GM19023 (cell line): ENCODE data around the gene CTDSP2.
"Not testable (repeated sequence)": the region's sequence is repeated elsewhere in the genome, so short reads cannot be mapped to it uniquely, and the experiment has no call there.

Experiments
- ATAC-seq: cut with Tn5 transposase; IDR thresholded peaks from one replicate; pipeline ENCODE4 v1.9.1; 2021; ENCODE audit warnings: mild to moderate bottlenecking, moderate library complexity; ENCODE audit not compliant: unreplicated experiment

CTDSP2 gene, protein sequence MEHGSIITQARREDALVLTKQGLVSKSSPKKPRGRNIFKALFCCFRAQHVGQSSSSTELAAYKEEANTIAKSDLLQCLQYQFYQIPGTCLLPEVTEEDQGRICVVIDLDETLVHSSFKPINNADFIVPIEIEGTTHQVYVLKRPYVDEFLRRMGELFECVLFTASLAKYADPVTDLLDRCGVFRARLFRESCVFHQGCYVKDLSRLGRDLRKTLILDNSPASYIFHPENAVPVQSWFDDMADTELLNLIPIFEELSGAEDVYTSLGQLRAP

DNA sequence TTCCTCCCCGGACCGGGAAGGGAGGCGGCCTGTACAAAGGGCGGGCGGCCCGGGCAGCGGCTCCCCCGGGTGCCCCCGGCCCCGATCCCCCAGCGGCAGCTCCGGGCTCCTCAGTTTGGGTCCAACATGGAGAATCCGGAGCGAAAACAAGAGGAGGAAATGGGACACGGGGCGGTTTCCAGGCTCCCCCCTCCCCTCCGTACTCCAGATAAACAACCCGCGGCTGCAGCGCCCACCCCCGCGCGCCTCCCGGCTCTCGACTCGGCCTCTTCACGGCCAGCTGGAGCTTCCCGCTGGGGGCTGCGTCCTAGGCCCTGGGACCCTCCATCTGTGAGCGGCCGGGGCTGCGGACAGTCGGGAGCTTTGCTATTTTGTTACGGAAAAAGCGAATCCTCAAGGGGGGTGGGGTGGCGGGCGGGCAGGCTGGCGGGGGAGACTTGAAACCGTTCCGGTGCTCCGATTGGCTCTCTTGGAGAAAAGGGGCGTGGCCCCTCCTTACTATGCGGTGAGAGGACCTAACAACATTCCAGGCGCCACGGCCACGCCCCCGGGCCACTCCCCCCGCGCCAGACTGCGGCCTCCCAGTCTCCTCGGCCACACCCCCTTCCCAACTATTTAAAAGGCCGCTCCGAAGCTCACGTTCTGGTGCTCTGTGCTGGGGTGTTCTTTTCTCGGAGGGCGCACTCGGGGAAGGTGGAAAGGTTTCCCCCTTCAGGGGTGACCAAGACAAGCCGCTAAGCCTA is at the start of gene CTDSP2:
Gene CTDSP2 (minus strand): TSS at position 153 of the 743 bp plus-strand sequence. CDS start 294 bp downstream, outside the sequence.
- peak; percentile 46 for ATAC-seq

DNA sequence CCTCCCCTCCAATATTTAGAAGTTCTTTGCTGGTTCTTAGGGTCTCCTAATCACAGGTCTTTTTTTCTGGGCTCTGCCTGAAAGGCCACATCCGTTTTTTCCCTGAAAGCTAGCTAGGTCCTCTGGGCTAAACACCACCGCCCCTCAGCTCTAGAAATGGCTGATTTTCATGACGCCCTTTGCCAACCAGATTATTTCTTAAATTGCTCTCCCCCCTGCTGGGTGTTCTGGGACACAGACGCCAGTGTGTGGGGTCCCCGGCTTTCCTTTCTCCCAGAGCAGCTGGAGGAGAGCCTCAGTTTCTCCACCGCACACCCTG is 49.5 kb upstream of the CTDSP2 start:
- no peak for ATAC-seq

DNA sequence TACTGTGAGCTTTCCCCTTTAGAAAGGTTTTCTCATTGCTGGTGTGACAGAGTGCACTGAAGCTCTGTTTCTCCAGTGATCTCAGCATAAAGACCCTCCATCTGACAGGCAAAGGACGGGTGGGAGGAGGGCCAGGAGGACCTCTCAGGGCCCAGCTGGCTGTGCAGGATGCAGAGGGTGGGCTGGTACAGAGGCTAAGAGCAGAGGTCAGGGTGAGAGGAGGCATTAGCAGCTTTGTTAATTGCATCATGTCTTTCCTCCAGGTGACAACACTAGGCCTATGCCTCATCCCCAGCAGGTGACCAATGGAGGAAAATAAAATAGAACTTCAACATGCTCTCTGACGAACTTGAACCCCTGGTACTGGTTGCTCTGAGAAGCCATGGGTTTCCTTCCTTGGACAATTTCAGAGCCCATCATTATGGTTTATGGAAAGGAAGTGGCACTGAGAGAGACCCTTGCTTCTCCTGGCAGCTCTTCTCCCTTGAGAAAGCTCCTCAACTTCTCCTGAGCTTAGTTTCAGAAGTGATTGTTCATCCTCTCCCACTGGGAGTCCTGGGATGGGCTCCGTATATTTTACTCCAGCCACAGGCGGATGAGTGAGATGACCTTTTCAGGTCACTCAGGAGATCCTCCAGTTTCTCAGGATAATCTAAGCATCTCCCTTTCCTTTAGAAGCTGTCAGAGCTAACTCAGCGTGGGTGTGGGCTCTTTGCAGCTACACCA is 49.0 kb upstream of the CTDSP2 start:
- ATAC-seq: no peak

DNA sequence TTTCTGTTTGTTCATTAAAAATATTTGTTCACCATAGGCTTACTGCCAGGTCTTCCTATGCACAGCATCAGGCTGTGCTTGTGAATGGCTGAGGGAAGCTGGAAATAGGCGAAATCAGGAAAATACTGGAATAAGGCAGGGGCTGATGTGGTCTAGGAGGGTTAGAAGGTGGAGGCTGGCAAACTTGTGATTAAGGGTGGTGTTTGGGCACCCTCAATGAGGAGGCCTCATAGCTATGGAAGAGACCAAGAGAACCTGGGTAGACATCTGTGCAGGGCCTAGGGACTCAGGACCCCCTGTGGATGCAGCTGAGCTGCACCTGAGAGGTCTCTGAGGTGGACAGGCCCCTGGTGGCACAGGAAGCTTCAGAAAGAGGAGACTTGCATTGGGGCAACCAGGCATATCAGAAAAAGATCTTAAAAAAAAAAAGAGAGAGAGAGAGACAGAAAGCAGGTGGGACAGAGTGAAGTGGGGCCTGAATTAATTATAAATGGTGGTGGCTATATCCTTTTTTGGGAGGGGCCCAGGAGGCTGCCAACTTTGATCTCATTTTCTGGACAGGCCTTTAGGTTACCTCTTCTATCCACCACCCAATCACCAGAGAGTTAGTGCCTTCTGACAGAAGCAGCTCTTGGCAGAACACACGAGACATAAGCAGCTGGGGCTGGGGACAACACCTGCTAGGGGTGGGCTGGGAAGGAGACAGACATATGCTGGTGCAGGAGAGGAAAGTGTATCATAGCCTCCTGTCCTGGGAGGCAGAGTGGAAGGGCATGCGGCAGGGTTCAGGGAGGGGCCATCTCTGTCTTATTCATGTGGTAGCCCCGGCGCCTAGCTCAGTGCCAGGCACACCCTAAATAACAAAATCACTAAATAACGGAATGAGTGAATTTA is 48.1 kb upstream of the CTDSP2 start:
- no peak for ATAC-seq

DNA sequence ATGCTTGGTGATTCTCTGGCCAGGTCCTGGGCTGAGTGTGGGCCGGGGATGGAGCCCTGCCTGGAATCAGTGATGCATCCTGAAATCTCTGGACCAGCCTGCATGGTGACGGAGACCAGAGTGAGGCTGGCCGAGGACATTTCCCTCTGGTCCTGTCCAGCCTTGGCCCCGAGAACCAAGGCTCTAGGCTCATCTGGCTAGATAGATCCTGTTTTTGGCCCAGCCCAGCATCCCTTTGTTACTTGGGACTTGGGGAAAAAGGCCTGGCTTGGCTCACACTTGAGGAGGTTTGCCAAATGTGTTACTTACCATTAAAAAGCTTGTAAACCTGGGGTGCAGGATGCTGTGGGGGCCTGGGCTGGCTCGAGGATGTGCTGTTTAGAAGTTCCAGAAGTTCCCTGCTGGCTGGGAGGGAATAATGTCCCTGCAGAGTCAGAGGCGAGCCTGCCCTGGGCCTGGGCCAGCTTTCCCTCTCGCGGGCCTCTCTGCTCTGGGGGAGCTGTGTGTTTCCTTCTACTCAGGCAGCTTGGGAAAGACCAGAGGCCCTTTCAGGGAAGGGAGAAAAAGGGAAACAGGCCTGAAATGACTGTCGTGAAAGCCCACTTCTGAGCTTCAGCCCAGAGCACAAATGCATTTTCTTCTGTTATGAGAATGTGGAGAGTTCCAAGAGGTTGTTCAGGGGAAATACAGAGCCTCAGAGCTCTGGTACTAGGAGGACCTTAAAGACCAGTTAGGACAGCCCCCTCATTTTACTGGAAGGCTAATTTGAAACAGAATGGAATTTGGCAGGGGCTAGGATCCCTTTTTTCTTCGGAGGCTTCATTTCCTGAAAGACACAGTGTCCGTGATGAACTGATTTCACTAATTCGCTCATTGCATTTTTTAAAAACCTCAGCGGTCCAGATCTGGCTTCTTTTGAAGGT is 47.2 kb upstream of the CTDSP2 start:
- ATAC-seq: no peak

DNA sequence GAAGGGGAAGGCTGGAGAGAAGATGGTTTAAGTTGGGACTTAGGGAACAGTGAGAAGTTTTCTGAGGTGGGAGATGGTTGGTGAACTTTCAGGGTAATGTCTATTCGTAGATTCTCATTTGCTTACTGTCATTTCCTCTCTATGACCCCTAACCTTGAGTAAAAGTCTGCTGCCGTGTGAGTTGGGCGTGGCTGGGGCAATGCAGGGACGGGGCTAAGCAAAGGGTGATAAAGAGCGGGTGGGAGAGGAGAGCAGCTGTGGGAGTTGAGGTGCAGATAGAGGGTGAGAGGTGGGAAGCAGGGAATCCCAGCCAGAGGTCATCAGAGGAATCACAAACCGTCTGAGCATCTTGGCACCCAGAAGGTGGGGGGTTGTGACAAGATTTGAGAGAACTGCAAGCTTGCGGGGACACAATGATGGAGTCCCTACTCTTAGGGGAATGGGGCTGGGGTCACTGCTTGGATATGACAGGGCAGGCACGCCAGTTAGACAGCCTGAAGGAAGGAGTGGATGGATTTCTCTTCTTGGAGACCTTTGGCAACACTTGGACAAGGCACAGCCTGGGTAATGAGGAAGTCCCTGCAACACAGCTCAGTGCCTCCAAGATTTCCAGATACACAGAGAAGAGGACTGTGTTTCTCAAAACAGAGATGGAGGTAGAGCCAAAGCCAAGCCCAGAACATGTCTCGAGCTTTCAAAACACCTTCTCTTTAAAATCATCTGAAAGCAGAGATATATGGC is 45.9 kb upstream of the CTDSP2 start:
- no peak for ATAC-seq

DNA sequence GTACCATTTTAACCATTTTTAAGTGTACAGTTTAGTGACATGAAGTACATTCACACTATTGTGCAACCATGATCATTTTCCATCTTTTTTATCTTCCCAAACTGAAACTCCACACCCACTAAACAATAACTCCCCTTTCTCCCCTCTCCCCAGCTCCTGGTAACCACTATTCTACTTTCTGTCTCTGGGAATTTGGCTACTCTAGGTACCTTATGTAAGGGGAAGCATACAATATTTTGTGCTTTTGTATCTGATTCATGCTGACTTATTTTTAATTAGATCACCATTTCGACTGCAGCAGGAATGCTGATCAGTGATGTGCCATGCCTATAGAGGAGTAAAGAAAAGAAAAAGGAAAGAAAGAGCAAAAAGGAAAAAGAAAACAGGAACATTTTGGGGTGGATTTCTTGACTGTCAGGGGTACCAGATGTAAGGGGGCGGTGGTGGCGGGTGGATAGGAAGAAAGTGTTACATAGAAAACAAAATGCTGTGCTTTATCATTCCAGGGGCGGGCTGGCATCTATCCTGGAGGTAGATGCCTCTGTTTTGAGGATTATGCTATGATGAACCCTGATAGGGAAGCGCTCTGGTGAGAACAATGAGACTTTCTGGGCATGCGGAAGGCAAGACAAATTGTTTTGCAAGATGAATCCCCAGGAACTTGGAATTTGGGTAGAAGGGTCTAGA is 45.2 kb upstream of the CTDSP2 start:
- ATAC-seq: no peak

DNA sequence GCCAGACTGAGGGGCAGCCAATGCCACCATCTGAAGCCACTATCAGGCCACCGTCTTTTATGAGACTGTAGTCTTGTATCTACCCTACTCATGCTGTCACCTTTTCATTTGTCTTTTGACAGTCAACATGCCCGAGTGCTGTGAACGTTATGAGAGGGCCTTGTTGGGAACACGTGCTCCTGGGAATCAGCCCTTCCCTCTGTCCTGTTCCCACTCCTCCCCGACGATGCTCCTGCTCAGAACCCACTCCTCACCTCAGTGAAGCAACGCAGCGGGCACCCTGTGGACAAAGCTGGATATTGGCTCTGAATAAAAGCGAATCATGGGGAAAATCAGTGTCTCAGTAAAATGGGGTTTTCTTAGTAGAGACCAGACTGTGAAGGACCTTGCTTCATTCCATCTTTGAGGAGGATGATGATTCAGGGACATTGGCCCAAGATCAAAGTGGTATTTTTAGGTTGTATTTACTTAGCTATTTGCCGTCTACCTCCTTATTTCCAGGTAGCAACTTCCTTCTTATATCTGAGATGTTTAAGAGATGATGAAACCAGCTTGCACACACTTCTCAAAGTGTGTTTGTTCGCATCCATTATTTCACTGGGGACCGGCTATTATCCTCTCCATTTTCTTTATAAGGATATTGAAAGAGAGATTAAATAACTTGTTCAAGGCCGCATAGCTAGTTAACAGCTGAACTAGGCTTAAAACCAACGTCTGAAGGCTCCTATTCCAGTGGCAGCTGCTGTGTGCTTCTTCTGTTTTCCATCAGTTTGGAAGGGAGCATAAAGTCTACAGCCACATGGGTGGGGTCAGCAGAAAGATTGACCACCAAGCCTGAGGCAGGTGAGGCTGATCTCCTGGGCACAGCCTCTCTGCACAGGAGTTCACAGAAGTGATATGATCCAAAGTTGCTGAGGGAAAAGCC is 43.9 kb upstream of the CTDSP2 start:
- ATAC-seq: no peak

DNA sequence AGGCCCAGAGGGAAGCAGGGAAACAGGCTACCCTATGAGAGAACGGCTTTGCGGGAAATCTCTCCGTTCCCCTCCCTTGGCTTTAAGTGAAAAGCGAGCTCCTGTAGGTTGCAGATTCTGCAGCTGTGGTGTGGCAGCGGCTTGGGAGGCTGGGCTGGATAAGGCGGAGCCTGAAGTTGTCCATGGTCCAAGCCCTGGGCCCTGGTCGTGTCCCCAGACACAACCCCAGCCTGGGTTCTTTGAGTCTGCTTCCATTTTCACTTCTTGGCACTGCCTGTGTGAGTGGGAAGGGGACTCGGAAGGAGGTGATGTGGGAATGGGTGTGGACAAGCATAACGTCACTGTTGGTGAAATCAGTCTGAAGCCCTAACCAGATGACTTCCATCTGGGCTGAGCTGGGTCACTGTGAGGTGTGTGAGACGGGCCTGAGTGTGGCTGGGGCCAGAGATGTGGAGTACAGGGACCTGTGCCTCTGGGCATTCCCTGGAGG is 43.0 kb upstream of the CTDSP2 start:
- no peak for ATAC-seq

DNA sequence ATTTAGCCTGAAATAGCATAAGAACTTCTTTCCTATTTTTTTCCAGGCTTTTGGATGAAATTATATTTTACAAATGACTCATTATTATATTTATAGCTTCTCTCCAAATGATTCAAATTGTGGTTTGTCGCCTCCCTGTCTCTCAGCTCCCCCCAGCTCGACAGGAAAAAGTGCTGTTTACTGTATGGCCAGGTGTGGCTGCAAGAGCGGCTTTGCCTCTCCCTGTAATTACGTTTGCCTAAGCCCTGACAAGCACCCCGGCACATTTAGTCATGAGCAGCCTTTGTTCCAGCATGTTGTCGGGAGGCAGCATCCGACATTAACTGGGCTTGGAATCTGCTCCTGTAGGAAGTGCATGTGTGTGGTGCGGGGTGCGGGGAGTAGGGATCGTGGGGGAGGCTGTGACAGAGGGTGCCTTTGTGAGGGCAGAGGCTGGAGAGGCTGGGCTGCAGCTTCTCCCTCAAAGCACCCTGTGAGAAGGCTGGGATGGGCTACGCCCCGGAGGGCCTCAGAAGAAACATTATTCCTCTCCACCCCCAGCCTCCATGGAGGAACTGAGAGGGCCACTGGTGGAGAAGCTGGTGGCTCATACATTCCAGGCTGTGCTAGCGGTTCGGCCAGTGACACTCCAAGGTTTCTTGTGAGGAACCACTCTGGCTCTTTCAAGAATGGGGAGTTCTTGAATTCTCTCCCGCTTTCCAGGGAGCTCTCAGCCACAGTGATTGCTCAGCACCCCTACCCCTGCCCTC is 42.1 kb upstream of the CTDSP2 start:
- ATAC-seq: no peak

DNA sequence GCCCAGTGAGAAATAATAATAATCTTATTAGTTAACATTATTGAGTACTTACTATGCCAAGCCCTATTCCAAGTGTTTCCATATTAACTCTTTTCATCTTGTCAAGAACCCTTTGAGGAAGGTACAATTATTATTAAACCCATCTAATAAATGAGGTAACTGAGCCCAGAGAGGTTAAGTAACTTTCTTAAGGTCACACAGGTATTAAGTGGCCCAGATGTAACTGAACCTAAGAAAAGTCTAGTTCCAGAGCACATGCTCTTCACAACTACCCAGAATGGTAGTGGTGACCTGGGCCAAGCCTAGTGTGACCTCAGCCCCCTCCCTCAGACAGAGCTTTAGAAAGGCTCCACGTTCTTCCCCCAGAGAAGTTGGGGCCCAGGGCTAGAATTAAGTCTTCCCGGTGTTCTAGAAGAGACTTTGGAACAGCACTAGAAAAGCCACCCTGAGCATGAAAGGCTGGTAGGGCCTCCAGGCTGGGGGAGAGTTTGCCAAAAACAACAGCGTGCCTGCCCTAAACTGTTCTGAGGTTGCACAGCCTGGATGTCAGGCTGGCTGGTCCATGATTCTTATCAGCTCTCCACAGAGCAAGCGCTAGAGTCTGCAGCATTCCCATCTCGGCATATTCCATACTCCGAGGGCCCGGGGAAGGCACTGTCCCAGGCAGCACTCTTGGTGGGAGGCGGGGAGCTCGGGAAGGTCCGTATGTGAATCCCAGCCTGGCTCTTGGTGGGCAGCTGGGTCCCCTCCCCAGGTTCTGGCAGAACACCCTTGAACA is 41.3 kb upstream of the CTDSP2 start:
- ATAC-seq: no peak

DNA sequence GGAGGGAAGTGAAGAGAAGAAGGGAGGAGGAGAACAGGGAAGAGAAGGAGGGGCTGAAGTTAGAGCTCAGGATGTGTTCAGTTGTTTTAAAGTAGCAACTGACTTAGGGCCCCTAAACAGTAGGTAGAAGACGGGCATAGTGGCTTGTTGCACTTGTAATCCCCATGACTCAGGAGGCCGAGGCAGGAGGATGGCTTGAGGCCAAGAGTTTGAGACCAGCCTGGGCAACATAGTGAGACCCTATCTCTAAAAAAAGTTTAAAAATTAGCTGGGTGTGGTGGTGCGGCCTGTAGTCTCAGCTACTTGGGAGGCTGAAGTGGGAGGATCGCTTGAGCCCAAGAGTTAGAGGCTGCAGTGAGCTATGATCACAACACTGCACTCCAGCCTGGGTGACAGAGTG is 40.4 kb upstream of the CTDSP2 start:
- not testable (repeated sequence) for ATAC-seq

DNA sequence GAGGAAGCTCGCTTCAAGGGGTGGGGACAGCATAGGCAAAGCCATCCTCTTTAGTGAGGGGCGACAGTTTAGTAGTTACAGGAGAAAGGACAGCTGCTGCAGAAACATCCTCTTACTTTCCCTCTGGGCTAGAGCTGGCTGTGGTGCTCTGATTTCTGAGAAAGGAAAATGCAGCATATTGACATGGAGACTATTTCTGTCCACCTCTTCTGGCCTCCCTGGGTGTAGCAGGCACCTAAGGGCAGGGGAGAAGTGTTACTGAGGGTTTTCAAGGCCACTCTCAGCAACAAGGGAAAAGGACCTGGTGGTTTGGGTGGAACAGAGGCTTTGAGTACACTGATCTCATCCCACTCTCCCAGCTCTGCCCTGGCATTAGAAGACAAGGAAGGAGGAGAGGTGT is 40.0 kb upstream of the CTDSP2 start:
- ATAC-seq: no peak

DNA sequence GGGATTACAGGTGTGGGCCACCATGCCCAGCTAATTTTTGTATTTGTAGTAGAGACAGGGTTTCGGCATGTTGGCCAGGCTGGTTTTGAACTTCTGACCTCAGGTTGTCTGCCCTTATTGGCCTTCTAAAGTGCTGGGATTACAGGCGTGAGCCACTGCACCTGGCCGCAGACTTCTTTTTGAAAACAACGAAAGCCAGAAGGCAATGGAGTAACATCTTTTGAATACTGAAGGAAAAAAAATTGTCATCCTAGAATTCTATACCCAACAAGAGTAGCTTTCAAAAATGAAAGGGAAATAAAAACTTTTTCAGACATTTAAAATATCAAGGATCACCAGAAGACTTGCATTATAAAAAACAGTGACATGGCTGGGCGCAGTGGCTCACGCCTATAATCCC is 38.7 kb upstream of the CTDSP2 start:
- no peak for ATAC-seq

DNA sequence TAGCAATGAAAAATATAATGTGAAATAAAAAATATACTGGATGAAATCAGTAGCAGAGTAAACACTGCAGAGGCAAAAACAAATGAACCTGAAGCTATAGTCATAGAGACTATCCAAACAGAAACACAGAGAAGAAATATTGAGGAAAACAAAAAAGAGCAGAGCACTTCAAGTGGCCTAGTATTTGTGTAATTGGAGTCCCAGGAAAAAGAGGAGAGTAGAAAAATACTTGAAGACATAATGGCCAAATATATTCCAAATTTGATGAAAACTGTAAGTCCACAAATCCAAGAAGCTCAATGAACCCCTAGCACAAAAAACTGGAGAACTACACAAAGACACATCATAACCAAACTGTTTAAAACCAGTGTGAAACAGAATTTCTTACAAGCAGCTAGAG is 37.2 kb upstream of the CTDSP2 start:
- ATAC-seq: no peak

DNA sequence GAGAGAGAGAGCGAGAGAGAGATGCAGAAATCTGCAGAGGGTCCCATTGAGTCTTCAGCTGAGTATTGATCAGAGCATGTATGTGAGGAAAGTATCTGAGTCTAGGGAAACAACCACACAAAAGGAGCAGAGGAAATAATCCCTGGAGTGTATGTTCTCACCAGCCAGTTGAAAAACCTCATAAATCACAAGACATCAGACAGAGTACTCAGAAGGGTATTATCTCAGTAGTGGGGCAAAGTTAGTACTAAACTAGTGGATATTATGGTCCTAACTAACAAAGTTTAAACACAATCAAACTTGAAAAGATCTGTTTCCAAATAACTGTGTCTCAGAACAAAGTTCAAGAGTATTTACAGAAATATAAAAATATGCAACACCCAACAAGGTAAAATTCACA is 36.5 kb upstream of the CTDSP2 start:
- ATAC-seq: no peak
